GM19455 (cell line): ENCODE data around the gene IFNA13.
A peak's percentile ranks its signal among the peaks of the same experiment; 100 is the strongest.

Source experiments
- ATAC-seq: cut with Tn5 transposase; IDR thresholded peaks from one replicate; pipeline ENCODE4 v1.9.1; 2021; ENCODE audit not compliant: unreplicated experiment

Gene IFNA13

DNA sequence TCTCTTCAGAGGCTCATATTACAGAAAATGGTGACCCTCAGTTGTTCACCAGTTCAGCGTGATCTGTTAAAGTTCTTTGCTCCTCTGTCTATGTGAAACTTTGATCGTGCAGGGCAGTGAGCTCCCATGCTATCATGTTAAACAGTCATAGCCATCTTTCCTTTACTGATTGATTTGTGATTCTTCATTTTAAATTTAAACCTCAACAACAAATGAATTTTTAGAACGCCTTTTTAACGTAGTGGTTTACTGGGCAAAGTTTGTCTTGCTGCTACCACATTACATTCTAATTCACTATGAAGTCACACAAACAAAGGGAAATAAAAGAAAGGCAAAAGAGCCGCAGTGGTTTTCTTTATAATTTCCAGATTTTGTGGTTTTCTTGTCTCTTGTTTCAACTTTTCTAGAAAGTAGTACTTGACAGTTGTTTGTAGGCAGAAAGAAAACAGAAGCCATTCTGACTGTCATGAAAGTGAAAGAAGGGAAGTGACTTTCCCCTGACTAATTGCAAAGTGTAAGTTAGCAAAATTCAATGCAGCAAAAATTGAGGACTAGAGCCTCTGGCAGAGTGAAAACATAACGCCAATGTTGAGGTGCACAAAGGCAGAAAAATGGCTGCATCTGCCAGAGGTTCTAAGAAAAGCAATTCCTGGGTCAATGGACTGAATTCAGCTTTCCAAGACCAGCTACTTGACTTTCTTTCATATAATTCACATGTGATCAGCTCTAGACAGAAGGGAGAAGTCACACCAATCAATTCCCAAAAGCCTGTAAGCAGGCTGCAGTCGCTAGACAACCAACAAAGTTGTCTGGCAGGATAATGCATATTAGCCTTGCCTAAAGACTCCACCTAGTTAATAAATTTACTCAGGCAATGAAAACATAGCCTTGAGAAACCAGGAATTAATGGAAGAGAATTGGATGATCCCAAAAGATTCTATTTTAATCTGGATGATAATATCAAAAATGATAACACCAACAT, 10.1 kb downstream of the IFNA13 start:
- ATAC-seq, result peak; percentile 87

- ATAC-seq, result no peak
Observed at GRCh38 chr9:21350787-21351186, 17.1 kb downstream of the IFNA13 start, which contains the start of gene IFNA6. IFNA6 (minus strand) TSS chr9:21350887; CDS start chr9:21350887, 0 bp downstream.

GRCh38 chr9:21348430-21348970, 19.4 kb downstream of the IFNA13 start:
- no peak for ATAC-seq

- ATAC-seq, result no peak
Observed at GRCh38 chr9:21340735-21341134, 27.1 kb downstream of the IFNA13 start.

DNA sequence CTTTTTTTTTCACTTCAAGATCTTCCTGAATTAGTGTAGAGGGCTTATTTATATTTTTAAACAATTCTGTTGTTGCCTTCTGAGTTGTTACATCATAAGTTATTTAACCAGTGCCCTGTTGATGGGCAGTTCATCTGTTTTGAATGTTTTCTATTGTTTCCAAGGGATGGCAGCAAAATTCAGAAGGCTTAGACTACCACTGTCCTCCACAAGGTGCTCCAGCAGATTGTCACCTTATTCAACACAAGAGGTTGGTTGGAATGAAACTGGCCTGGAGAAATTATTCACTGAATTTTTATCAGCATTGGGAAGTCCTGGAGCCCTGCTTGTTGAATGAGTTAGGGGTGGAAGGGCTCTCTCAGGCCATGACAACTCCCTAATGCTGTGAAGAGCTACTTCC, 31.4 kb downstream of the IFNA13 start:
- no peak for ATAC-seq

DNA sequence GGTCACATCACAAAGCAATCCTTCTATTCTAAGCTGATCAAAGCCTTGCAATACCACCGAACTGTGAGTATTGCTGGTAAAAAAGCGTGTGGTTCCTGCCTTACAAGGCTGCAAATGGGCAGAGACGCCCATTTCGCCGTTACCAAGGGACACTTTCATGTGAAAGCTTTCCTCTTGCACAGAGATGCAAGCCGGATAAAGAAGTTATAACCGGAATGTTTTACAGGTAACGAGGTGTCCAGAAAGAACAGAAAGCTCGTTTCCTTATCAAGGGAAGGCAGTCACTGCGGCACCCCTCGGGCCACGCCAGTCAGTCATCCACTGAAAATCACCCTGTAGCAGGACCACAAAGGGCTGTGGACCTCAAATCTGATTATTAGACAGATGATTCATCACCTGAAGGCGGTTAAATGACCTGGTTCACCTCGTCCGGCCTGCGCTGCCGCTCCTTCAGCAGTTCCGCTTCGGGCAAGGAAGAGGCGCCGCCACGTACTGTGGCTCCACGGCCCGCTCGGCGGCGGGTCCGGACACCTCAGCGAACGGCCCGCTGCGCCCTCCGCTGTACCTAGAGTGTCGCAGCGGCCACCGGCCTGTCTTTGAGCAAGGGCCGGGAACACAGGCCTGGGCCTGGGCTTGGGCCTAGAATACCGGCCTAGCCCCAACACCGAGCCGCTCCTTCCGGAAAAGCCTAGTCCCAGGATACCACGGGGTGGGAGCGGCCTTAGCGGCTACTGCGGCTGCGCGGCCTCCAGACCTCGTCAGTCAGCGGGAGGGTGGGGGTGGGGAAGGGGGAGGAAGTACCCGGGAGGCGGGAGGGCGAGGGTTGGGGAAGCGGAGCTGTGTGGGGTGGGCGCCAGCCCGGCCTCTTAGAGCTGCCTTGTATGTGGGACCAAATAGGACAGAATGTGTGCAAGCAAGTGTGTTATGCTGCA, 32.9 kb downstream of the IFNA13 start, which contains the start of gene KLHL9:
TSS of gene KLHL9 (minus strand) at position 704 of the 932 bp plus-strand sequence. CDS start at position 159, 545 bp downstream.
- ATAC-seq, result peak; percentile 88

DNA sequence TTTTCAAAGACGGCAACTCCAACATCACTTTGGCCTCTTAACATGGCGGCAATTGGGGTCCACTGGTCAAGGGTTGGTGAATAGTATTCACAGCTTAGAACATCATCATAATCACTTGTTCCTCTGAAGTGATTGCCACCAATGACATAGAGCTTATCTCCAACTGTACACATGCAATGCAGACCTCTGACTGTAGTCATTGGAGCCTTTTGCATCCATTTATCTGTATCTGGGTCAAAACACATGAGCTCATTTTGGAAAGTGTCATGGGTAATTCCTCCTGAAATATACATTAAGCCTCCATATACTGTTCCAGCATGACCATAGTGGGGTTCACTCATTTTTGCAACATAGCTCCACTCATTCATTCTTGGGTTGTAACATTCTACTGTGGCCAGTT, 34.6 kb downstream of the IFNA13 start:
- ATAC-seq, result no peak

- no peak for ATAC-seq
Observed at GRCh38 chr9:21331676-21332402, 36.0 kb downstream of the IFNA13 start.

GRCh38 chr9:21326526-21327139, 41.2 kb downstream of the IFNA13 start:
- peak; percentile 79 for ATAC-seq

DNA sequence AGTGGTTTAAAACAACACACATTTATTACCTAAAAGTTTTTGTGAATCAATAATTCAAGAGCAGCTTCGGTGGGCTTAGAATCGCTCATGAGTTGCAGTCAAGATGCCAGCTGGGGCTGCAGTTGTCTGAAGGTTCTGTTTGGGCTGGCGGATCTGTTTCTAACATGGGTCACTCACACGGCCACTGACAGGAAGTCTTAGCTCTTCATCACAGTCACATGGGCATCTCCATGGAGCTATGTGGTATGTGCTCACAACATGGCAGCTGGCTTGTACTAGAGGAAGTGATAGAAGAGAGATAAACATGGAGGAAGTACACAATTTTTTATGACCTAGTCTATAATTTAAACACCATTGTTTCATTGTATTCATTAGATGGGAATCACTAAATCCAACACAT, 43.8 kb downstream of the IFNA13 start:
- no peak for ATAC-seq

DNA sequence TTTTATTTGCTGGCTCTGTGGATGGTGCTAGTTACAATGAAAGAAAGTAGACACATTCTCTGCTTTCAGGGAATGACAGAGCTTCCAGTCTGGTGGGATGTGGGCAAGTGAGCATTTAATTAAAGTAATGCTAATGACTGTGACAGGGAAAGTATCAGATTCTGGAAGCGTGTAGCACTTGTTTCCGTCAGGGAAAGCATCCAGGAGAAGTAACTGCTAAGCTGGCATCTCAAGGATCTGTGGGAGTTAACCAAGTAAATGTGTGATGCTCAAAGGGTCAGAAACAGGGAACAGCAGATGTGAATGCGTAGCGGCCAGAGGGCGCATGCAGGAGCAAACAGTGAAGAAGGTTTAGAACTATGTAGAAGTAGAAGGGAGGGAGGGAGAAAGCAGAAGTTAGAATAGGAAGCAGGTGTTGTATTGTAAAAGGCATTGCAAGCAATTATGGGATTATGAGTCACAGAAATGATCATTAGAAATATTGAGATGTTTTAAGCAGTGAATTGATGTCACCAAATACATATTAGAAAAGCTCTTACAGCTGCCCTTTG, 44.9 kb downstream of the IFNA13 start:
- no peak for ATAC-seq

DNA sequence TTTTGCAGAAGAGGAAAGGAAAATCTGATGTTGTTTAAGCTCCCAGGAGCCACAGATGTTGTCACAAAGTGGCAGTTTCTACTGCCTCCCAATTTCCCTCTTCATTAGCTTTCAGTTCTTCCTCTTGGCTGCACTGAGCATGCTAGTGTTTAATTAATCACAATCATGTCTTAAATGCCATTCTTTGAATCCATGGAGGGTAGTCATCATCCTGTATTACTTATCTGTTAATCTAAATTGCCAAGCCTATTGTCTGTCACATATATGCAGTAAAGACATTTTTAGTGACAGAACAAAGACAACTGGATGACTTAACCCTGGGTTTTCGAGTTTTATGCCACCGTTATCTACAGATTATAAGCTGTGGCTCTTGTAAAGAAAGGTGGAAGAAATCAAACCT, 47.4 kb downstream of the IFNA13 start:
- no peak for ATAC-seq

DNA sequence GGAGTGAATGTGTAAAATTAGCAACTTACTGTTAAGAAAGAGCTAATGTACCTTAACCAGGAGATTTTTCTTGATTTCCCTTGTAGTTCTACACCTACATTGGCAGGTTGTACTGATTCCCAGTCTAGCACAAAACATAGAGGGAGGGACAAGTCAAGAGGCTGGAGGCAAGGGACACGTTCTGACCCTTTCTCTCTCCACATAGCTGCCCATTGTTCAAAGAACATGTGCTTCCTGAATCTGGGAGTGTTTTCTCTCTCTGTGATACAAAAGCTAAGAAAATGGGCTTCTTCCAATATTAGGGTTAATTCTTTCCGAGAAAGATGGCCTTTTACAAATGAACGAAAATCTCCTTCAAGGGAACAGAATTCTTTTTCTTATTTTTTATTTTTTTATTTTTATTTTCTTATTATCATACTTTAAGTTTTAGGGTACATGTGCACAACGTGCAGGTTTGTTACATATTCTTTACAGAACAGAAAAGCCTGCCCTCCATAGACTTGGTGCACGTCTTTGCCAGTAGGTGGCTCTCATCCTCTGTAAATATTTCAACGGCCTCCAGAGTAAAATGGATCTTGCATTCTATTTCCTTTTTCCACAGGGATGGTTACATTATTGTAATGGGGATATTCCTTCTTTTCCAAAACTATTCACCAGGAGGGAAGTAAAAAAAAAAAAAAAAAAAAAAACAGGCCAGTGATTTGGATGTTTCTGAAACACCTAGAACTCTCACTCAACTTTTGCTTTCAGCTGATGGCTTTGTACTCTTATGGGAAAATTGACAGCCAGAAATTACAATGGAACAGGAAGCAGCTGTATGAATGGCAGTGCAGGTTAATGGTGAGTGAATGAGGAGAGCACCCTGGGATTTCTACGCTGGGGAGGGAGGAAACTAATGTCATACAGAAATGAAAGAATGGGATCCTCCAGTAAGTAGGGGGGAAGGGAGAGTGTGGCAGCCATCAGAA, 49.6 kb downstream of the IFNA13 start:
- ATAC-seq, result no peak
